H54 (cell line): Measurements from ENCODE around the gene SULT4A1.

ENCODE experiments used
- DNase-seq: peaks from one replicate; pipeline ENCODE4 v3.0.0; 2011; ENCODE audit warnings: low spot score, mixed read lengths; ENCODE audit not compliant: insufficient read length
- FAIRE-seq: peaks from 3 replicates; lab custom pipeline; 2011; peaks lifted over from hg19 to GRCh38; lab: Jason Lieb, UNC
- POLR2A ChIP-seq: IDR thresholded peaks from 2 replicates; pipeline ENCODE4 v1.6.1; 2011; ENCODE audit warnings: low read depth, mild to moderate bottlenecking, low read length

SULT4A1 gene

DNA sequence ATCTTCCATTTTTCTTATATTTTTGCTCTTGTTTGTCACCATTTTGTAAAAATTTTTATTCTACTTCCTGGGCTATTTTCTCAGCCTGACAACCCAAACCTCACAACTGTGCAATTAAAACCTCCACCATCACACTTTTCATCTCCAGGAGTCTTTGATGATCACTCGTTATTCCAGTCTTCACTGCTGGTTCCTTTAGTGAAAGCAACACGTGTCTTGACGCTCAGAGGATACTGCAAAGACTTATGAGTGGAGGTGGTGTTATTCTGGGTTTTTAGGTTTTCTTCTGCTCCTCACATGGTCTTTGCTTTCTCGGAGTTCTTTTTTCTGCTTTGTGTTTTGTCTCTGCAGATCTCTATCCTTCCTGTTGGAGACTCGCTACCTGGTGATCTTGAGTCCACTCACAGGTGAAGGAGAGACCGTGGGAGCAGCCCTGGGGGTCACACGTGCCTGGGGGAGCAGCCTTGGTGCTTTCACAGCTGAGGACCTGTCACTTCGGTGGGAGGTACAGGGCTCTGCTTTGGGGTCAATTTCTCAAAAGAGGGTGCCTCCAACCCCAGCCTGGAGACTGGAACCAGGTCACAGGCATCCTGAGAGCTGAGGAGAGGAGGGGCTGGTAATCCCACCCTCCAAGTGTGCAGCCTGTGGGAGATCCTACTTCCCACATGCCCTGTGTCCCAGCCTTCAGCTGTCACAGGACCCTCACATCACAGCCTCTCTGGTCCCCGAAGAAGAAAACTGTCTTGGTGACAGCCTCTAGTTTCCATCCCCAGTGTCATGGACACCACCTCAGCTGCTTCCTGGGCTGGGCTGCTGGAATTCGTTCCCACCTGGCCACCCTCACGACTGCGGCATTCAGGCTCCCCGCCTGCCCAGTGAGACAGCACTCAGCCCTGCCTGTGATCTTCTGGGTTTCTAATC is 11.0 kb downstream of the SULT4A1 start:
- FAIRE-seq (no peak), DNase-seq (no peak)
- no peak for TF ChIP-seq POLR2A

DNA sequence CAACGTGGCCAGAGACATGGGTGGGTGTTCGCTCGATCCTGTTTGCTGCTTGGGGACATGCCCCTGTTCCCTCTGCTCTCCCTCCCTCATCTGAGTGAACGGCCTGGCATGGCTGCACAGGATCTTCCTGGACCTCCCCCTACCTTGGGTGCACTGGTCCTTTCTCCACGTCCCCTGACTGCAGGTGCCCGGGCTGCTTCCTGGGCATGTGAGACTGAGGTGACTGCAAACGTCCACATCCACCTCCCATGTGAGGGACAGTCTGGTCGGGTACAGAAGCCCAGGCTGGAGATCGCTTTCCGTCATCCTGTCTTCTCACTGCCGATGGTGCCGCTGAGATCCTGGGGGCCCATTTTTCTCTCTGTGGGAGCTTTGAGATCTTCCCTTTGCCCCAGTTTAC is 11.8 kb downstream of the SULT4A1 start:
- FAIRE-seq (no peak), DNase-seq (no peak)
- TF ChIP-seq POLR2A = no peak

GRCh38 chr22:43849731-43850130 is 12.6 kb downstream of the SULT4A1 start:
- no peak for TF ChIP-seq POLR2A
- FAIRE-seq = no peak
- DNase-seq = no peak

- FAIRE-seq (no peak), DNase-seq (no peak)
- no peak for TF ChIP-seq POLR2A
Observed at GRCh38 chr22:43848366-43849171, 13.7 kb downstream of the SULT4A1 start.

- no peak for DNase-seq
Observed at GRCh38 chr22:43847376-43848289, 14.7 kb downstream of the SULT4A1 start.

DNA sequence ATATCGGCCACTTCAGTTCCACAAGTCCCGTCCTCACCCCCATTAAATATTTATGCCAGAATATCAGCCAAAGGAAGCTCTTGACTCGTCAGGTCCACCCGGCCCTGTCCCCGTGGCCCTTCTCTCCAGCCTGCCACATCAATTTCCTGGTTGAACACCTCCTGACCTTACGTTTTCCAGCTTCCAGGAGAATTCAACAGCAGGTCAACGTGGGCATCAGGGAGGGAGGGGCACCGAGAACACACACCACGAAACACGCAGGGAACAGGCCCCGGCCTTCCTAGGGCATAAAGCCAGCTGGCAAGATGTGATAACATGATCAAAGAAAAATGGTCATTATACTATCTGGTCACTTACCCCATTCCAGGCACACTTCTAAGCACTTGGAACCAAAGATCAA is 15.3 kb downstream of the SULT4A1 start:
- no peak for DNase-seq

More at GRCh38 chr22:43847376-43848289, 14.7 kb downstream of the SULT4A1 start:
- no peak for FAIRE-seq
- TF ChIP-seq POLR2A = no peak

DNA sequence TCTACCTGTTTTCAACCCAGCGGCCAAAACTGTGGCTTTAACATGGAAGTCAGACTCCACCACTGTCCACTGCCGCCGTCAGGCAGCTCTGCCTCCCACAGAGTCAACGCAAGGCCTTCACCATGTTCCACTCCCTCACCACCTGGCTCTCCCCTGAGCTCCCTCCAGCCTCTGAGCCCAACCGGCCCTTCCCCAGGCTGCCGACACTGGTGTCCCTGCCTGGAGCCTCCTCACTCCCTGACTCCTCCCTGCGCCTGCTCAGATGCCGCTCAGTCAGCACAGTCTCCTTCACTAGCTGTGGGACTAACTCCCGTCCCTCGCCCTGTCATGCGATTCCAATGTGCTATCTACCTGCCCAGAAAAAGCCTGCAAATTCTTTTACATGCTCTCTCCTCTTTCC is 16.3 kb downstream of the SULT4A1 start:
- DNase-seq = no peak
- TF ChIP-seq POLR2A = no peak
- FAIRE-seq = no peak

More for the DNA sequence above, 15.3 kb downstream of the SULT4A1 start:
- no peak for TF ChIP-seq POLR2A
- no peak for FAIRE-seq

- no peak for FAIRE-seq
- no peak for TF ChIP-seq POLR2A
- no peak for DNase-seq
Observed at GRCh38 chr22:43844560-43845545, 17.5 kb downstream of the SULT4A1 start.

GRCh38 chr22:43843783-43844530 is 18.4 kb downstream of the SULT4A1 start:
- DNase-seq (no peak), FAIRE-seq (no peak)
- TF ChIP-seq POLR2A = no peak

GRCh38 chr22:43841742-43842141 is 20.6 kb downstream of the SULT4A1 start:
- FAIRE-seq (no peak), DNase-seq (no peak)
- TF ChIP-seq POLR2A = no peak

DNA sequence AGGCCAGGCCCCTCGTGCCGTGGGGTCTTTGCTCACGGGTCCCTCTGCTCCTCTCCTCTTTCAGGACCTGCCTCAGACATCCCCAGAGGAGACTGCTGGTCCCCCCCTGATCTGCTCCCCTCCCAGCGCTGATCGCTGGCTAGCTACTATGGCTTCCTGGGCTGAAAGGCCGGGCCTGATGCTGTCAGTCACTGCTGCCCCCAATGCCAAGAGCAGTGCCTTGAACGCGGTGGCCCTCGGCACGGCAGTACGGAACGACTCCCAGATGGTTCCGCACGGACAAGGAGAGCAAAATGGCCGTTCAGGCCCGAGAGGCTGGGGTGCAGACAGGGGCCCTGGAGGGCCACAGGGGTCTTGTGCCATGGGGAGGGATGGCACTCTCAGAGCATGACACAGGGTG is 21.5 kb downstream of the SULT4A1 start:
- FAIRE-seq = no peak
- no peak for DNase-seq
- TF ChIP-seq POLR2A = no peak
